GM12878 (cell line): ENCODE measurements around the gene TRAPPC3L. TPM values are rescaled to one million over a fixed set of nuclear protein-coding genes. Genes with fewer than 3 reads are reported as not detected.

Source experiments
- ATAC-seq: fragments of 200-7000 bp; cut with Tn5 transposase; 3 replicates; pipeline ENCODE4 v1.9.1; 2020; ENCODE audit warnings: mild to moderate bottlenecking, moderate library complexity
- BruUV-seq: library from RNA; stranded (reverse); fragments of 400-500 nt; replicated peaks from 2 replicates; lab custom pipeline; 2021; lab: Mats Ljungman, UMichigan
- CTCF ChIA-PET: fragments of 300-600 bp; sonication (Branson Sonifier 250); formaldehyde crosslinking; extraction: SDS; loops from one replicate; lab custom pipeline; 2021; ENCODE audit warnings: inconsistent platforms; lab: Yijun Ruan, JAX
- POLR2A ChIA-PET: fragments of 350-600 bp; formaldehyde crosslinking; extraction: SDS; loops from one replicate; lab custom pipeline; 2021; ENCODE audit warnings: inconsistent platforms; lab: Charles Lee
- RAD21 ChIA-PET: fragments of 300-600 bp; sonication (Branson Sonifier 250); formaldehyde crosslinking; loops from one replicate; lab custom pipeline; 2023; ENCODE audit warnings: antibody characterized with exemption; ENCODE audit not compliant: unreplicated experiment; lab: Charles Lee
- SMC1A ChIA-PET: fragments of 300-600 bp; sonication (Branson Sonifier 250); formaldehyde crosslinking; loops from one replicate; lab custom pipeline; 2023; ENCODE audit not compliant: unreplicated experiment, uncharacterized antibody; lab: Charles Lee
- DNase-seq: peaks from one replicate; pipeline ENCODE4 v3.0.0-alpha.2; 2011; ENCODE audit warnings: low read depth, low spot score
- FAIRE-seq: peaks from 3 replicates; lab custom pipeline; 2011; peaks lifted over from hg19 to GRCh38; lab: Jason Lieb, UNC
- H2AFZ ChIP-seq: 2 replicates; pipeline ENCODE4 v1.6.0; 2011; ENCODE audit warnings: low read depth, low read length, control low read depth; ENCODE audit not compliant: control insufficient read depth
- H3K27ac ChIP-seq: 2 replicates; pipeline ENCODE4 v1.5.1; 2011; ENCODE audit warnings: control low read depth; ENCODE audit not compliant: control insufficient read depth, insufficient read depth
- H3K27me3 ChIP-seq, 2 experiments: replicated peaks in 1 of 2; 2 replicates each; pipeline versions ENCODE4 v1.6.0 to v1.6.1; 2011; ENCODE audit warnings: low read length in 1 of 2; ENCODE audit not compliant: control insufficient read depth in 2 of 2, insufficient read depth in 2 of 2
- H3K36me3 ChIP-seq, 2 experiments: 2 replicates each; pipeline ENCODE4 v1.5.1; 2011; ENCODE audit warnings: low read length in 1 of 2; ENCODE audit not compliant: control insufficient read depth in 2 of 2, insufficient read depth in 2 of 2
- H3K4me1 ChIP-seq: 2 replicates; pipeline ENCODE4 v1.6.1; 2011; ENCODE audit warnings: mild to moderate bottlenecking, low read length, moderate library complexity, mixed read lengths; ENCODE audit not compliant: control insufficient read depth, insufficient read depth
- H3K4me2 ChIP-seq: 2 replicates; pipeline ENCODE4 v1.6.0; 2011; ENCODE audit warnings: control low read depth; ENCODE audit not compliant: control insufficient read depth, insufficient read depth
- H3K4me3 ChIP-seq: fragments of 200-600 bp; sonication (generic); 2 replicates; pipeline ENCODE4 v1.5.1; 2016
- H3K79me2 ChIP-seq: 2 replicates; pipeline ENCODE4 v1.6.0; 2011; ENCODE audit warnings: low read length; ENCODE audit not compliant: control insufficient read depth, insufficient read depth
- H3K9ac ChIP-seq: 2 replicates; pipeline ENCODE4 v1.8.0; 2011; ENCODE audit warnings: low read length, control low read depth, mixed read lengths; ENCODE audit not compliant: control insufficient read depth, insufficient read depth
- H3K9me3 ChIP-seq: replicated peaks from 3 replicates; pipeline ENCODE4 v1.5.1; 2011; ENCODE audit warnings: mild to moderate bottlenecking, low read length; ENCODE audit not compliant: control insufficient read depth, insufficient read depth
- H4K20me1 ChIP-seq: 2 replicates; pipeline ENCODE4 v1.6.0; 2011; ENCODE audit not compliant: control insufficient read depth, insufficient read depth
- ATF7 ChIP-seq: fragments of 450-650 bp; IDR thresholded peaks from 2 replicates; pipeline ENCODE4 v1.6.1; 2016; ENCODE audit warnings: low read depth, mild to moderate bottlenecking
- MYC ChIP-seq: IDR thresholded peaks from 2 replicates; pipeline ENCODE4 v1.6.1; 2011; ENCODE audit warnings: mild to moderate bottlenecking, low read length, moderate library complexity, inconsistent platforms; ENCODE audit not compliant: insufficient read depth, insufficient replicate concordance, insufficient read length, severe bottlenecking
- RAD21 ChIP-seq: IDR thresholded peaks from 2 replicates; pipeline ENCODE4 v1.6.1; 2011; ENCODE audit warnings: mild to moderate bottlenecking, low read depth, low read length, moderate library complexity; ENCODE audit not compliant: insufficient read depth
- RELB ChIP-seq: fragments of 450-650 bp; IDR thresholded peaks from 2 replicates; pipeline ENCODE4 v1.6.1; 2017; ENCODE audit warnings: low read depth, mild to moderate bottlenecking, moderate library complexity
- WGBS: methylation state at CpG from one replicate; pipeline ENCODE4 v1.1.6; 2016; ENCODE audit warnings: low lambda C conversion rate; ENCODE audit not compliant: insufficient replicate concordance, insufficient coverage; ENCODE audit errors: missing lambda C conversion rate; 5-methylcytosine and 5-hydroxymethylcytosine counted together
- in situ Hi-C: fragments of 300-500 bp; cut with MboI; formaldehyde crosslinking; loops from 9 replicates; pipeline ENCODE4 v1.14.3; 2018; ENCODE audit warnings: mixed read lengths
- intact Hi-C: fragments of 100-400 bp; cut with micrococcal nuclease; formaldehyde crosslinking; loops from one replicate; pipeline ENCODE4 v1.14.2; 2022; ENCODE audit not compliant: unreplicated experiment
- polyA plus RNA-seq, 11 experiments: library from polyadenylated mRNA; depleted of rRNA in 4 of 11; unstranded in 6 of 11; stranded (reverse) in 5 of 11; fragments of >200 nt; fragmentation: Nextera tagmentation in 4 of 11; fragmentation: Illumina TruSeq in 1 of 11; extraction: Ambion mirVana in 4 of 11; extraction: Trizol in 1 of 11; gene quantifications; 1 replicate in 1 of 11; 2 replicates in 10 of 11; pipeline versions ENCODE4 v1.2.1 to v1.2.3, GENCODE V29; 2011 to 2016; ENCODE audit warnings: inconsistent platforms in 2 of 11, missing spikeins in 2 of 11, low read depth in 1 of 11
- total RNA-seq, 4 experiments: library from RNA; depleted of rRNA in 3 of 4; stranded (reverse); fragments of >200 nt in 3 of 4; fragmentation: Illumina TruSeq in 1 of 4; extraction: Trizol in 1 of 4; gene quantifications; 2 replicates each; pipeline versions ENCODE4 v1.2.1 to v1.2.3, GENCODE V29; 2013 to 2021

The TRAPPC3L gene
- total and polyA plus RNA-seq, 10 of the 15 experiments (the other 5 are each of a cell fraction or from before 2014, with no cell fraction given): not detected

- TF ChIP-seq RAD21 (no peak), MYC (no peak), RELB (no peak)
Measured at GRCh38 chr6:116562614-116563013, 17.1 kb upstream of the TRAPPC3L start (continued).

DNA sequence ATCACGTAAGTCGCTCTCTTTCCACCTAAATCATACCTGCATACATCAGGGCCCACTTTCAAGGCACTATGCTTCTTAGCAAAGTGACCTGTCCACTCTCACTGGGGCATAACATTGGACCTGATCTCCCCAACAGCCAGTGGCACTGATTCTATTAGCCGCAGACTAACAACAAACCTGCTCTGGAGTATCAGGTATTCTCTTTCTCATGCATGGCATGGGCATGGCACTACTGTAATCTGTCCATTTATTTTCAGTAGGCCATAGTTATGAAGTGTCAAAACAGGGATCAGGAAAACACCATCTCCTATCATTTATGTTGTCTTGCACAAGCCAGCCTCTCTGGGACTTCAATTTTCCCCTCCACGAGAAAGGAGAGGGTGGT, 16.5 kb upstream of the TRAPPC3L start:
- no peaks in the 10 kb centered on the region for H3K79me2 ChIP-seq

More for the DNA sequence above, 16.5 kb upstream of the TRAPPC3L start:
- no peak for ATAC-seq
- TF ChIP-seq ATF7: no peak
- TF ChIP-seq, all 136 proteins: peak for 0
- Histone ChIP-seq H3K9me3 (no peaks in the 10 kb centered on the region), H3K27me3 (no peaks in the 10 kb centered on the region; a peak in 1 of 4 replicates), H3K4me2 (no peak overlapping the region), H3K36me3 (no peaks in the 10 kb centered on the region), H2AFZ (no peak overlapping the region), H3K4me3 (no peak overlapping the region), H3K27ac (no peak overlapping the region), H3K4me1 (no peaks in the 10 kb centered on the region), H3K9ac (no peak overlapping the region), H4K20me1 (no peaks in the 10 kb centered on the region)
- in situ Hi-C loops (no loop called here), intact Hi-C loops (loop anchor here (5.0 kb wide), 1 partner anchor 450 kb away; no protein-coding TSS in a partner anchor)
- FAIRE-seq (no peak), DNase-seq (no peak)
- CTCF ChIA-PET: interaction anchor here (0.6 to 3.6 kb wide), 9 partner anchors 10 to 295 kb away, joined by 3 to 24 read pairs (median 7); partner anchors contain the start of gene RWDD1
- SMC1A ChIA-PET: interaction anchor here (3.2 to 4.3 kb wide), 3 partner anchors 10 to 294 kb away, joined by 18 to 39 read pairs (median 18); partner anchors contain the start of gene RWDD1
- POLR2A ChIA-PET: interaction anchor here (1.1 kb wide), 1 partner anchor 294 kb away, joined by 4 read pairs; no protein-coding TSS in a partner anchor
- RAD21 ChIA-PET: interaction anchor here (1.1 to 2.5 kb wide), 3 partner anchors 10 to 293 kb away, joined by 3 to 12 read pairs (median 9); no protein-coding TSS in a partner anchor
- WGBS: 87% methylated on average over 4 of the region's 4 CpGs
- BruUV-seq: no TSS peak
